HepG2 (cell line): Measurements from ENCODE around the gene PPP2R2C.

ENCODE experiments used
- ATRX ChIP-seq: sonication (generic); formaldehyde crosslinking; IDR thresholded peaks from 2 replicates; pipeline ENCODE4 v1.4.0; 2020; ENCODE audit warnings: missing genetic modification reagents, borderline replicate concordance
- EP300 ChIP-seq, 3 experiments: sonication (generic) in 1 of 3; formaldehyde crosslinking in 1 of 3; IDR thresholded peaks; 2 replicates each; pipeline versions ENCODE4 v1.5.1 to v1.6.1; 2011 to 2020; ENCODE audit warnings: low read depth in 2 of 3, low read length in 2 of 3, borderline replicate concordance in 1 of 3, improper control_type of control experiment in 1 of 3, mild to moderate bottlenecking in 1 of 3, missing genetic modification reagents in 1 of 3, moderate library complexity in 1 of 3
- HNF4G ChIP-seq, 2 experiments: sonication (generic) in 1 of 2; formaldehyde crosslinking in 1 of 2; IDR thresholded peaks; 2 replicates each; pipeline versions ENCODE4 v1.4.0 to v1.6.1; 2011 to 2020; ENCODE audit warnings: borderline replicate concordance in 2 of 2, low read depth in 2 of 2, mild to moderate bottlenecking in 2 of 2, low read length in 1 of 2, missing genetic modification reagents in 1 of 2, moderate library complexity in 1 of 2
- HNRNPL ChIP-seq: fragments of 200-400 bp; formaldehyde crosslinking; IDR thresholded peaks from 2 replicates; pipeline ENCODE4 v1.6.1; 2017; ENCODE audit warnings: mild to moderate bottlenecking, low read depth, low read length
- POLR2A ChIP-seq, 2 experiments: IDR thresholded peaks; 2 replicates each; pipeline ENCODE4 v1.6.1; 2011; ENCODE audit warnings: low read depth in 2 of 2, low read length in 2 of 2, mild to moderate bottlenecking in 1 of 2, moderate library complexity in 1 of 2; ENCODE audit not compliant: insufficient read depth in 1 of 2
- POLR2AphosphoS5 ChIP-seq: IDR thresholded peaks from 2 replicates; pipeline ENCODE4 v1.6.1; 2012; ENCODE audit warnings: low read depth, low read length
- SIN3A ChIP-seq: IDR thresholded peaks from 2 replicates; pipeline ENCODE4 v1.6.1; 2011; ENCODE audit warnings: low read depth, mild to moderate bottlenecking, control low read depth, low read length, borderline replicate concordance
- ZFY ChIP-seq: sonication (generic); formaldehyde crosslinking; IDR thresholded peaks from 2 replicates; pipeline ENCODE4 v1.4.0; 2020; ENCODE audit warnings: missing genetic modification reagents
- ZNF274 ChIP-seq: sonication (generic); formaldehyde crosslinking; IDR thresholded peaks from 2 replicates; pipeline ENCODE4 v1.5.1; 2020; ENCODE audit warnings: mild to moderate bottlenecking, missing genetic modification reagents
- ZNF335 ChIP-seq: sonication (generic); formaldehyde crosslinking; IDR thresholded peaks from 2 replicates; pipeline ENCODE4 v1.4.0; 2020; ENCODE audit warnings: missing genetic modification reagents
- ZNF546 ChIP-seq: sonication (generic); formaldehyde crosslinking; conservative IDR thresholded peaks from 2 replicates; pipeline ENCODE4 v1.8.1; 2023; ENCODE audit warnings: mild to moderate bottlenecking, missing genetic modification reagents
- TF ChIP-seq, protein P1 (sequence below): sonication (generic); formaldehyde crosslinking; IDR thresholded peaks from 2 replicates; pipeline ENCODE4 v1.4.0; 2020; ENCODE audit warnings: low read depth, mild to moderate bottlenecking, missing genetic modification reagents
- TF ChIP-seq, protein P2 (sequence below): sonication (generic); formaldehyde crosslinking; IDR thresholded peaks from 2 replicates; pipeline ENCODE4 v1.5.0; 2020; ENCODE audit warnings: mild to moderate bottlenecking, missing genetic modification reagents, moderate library complexity
- TF ChIP-seq, protein P3 (sequence below): sonication (generic); formaldehyde crosslinking; IDR thresholded peaks from 2 replicates; pipeline ENCODE4 v1.4.0; 2020; ENCODE audit warnings: low read depth, mild to moderate bottlenecking, missing genetic modification reagents

DNA sequence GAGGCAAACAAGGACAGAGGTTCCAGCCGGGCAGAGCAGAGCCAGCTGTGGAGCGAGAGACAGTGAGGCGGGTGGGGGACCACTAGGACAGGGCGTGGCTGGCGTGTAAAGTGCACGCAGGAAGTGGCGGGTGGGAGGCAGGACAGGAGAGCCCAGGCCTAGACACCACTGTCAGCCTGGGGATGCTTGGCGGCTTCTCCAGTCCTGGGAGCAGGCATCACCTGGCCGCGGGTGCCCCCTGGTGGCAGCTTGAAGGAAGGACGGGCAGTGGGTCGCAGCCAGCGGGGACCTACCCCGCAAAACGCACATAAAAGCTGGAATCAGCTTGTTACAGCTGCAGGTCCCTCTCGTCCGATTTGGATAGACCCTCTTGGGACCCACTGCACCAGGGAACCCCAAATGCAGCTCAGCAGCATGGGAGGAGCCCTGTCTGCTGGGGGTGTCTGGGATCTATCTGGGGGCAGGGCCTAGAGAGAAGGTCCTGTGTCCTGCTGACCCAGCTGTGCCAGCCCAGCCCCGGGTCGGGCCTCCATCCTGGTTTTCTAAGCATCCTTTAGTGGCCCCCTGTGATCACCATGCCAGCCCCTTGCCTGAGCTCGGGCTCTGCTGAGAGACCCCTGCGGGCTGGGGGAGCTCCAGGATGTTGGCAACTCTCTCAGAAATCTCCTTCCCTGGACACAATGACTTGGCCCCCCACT lies 145.0 kb downstream of the PPP2R2C start:
- no peak for TF ChIP-seq POLR2A (IDR thresholded peaks at IDR 0.05; ENCODE audit: insufficient read depth in 1 of 2, low read depth in 2 of 2, low read length in 2 of 2)
- no peak for TF ChIP-seq HNRNPL
- no peak for TF ChIP-seq ZNF274 (CRISPR knock-in tag)
- TF ChIP-seq, protein P1, sequence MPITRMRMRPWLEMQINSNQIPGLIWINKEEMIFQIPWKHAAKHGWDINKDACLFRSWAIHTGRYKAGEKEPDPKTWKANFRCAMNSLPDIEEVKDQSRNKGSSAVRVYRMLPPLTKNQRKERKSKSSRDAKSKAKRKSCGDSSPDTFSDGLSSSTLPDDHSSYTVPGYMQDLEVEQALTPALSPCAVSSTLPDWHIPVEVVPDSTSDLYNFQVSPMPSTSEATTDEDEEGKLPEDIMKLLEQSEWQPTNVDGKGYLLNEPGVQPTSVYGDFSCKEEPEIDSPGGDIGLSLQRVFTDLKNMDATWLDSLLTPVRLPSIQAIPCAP (CRISPR knock-in tag), result no peak
- no peak for TF ChIP-seq ZNF335 (CRISPR knock-in tag)
- TF ChIP-seq POLR2AphosphoS5, result no peak
- TF ChIP-seq ATRX, result no peak
- TF ChIP-seq, protein P2, sequence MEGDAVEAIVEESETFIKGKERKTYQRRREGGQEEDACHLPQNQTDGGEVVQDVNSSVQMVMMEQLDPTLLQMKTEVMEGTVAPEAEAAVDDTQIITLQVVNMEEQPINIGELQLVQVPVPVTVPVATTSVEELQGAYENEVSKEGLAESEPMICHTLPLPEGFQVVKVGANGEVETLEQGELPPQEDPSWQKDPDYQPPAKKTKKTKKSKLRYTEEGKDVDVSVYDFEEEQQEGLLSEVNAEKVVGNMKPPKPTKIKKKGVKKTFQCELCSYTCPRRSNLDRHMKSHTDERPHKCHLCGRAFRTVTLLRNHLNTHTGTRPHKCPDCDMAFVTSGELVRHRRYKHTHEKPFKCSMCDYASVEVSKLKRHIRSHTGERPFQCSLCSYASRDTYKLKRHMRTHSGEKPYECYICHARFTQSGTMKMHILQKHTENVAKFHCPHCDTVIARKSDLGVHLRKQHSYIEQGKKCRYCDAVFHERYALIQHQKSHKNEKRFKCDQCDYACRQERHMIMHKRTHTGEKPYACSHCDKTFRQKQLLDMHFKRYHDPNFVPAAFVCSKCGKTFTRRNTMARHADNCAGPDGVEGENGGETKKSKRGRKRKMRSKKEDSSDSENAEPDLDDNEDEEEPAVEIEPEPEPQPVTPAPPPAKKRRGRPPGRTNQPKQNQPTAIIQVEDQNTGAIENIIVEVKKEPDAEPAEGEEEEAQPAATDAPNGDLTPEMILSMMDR (CRISPR knock-in tag), result peak; percentile 99
- TF ChIP-seq, protein P3, sequence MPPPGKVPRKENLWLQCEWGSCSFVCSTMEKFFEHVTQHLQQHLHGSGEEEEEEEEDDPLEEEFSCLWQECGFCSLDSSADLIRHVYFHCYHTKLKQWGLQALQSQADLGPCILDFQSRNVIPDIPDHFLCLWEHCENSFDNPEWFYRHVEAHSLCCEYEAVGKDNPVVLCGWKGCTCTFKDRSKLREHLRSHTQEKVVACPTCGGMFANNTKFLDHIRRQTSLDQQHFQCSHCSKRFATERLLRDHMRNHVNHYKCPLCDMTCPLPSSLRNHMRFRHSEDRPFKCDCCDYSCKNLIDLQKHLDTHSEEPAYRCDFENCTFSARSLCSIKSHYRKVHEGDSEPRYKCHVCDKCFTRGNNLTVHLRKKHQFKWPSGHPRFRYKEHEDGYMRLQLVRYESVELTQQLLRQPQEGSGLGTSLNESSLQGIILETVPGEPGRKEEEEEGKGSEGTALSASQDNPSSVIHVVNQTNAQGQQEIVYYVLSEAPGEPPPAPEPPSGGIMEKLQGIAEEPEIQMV, result no peak
- no peak for TF ChIP-seq ZNF546 (CRISPR knock-in tag)
- no peak for TF ChIP-seq EP300 (IDR thresholded peaks at IDR 0.05; ENCODE audit: low read depth in 2 of 2, low read length in 2 of 2)
- no peak for TF ChIP-seq EP300 (CRISPR knock-in tag; IDR thresholded peaks at IDR 0.05; ENCODE audit: borderline replicate concordance)
- no peak for TF ChIP-seq SIN3A
- TF ChIP-seq HNF4G (IDR thresholded peaks at IDR 0.05; ENCODE audit: borderline replicate concordance, low read depth, low read length), result no peak
- peak; percentile 39; the same call in 1 of the 2 replicates for TF ChIP-seq HNF4G (CRISPR knock-in tag; IDR thresholded peaks at IDR 0.05; ENCODE audit: borderline replicate concordance, low read depth)
- TF ChIP-seq ZFY (CRISPR knock-in tag), result peak; percentile 55; the same call in 1 of the 2 replicates
